ENCODE data around the gene FHAD1.

The FHAD1 gene

GRCh38 chr1:15328351-15329103 lies 81.5 kb downstream of the FHAD1 start:
- DNase-seq: peak; percentile 60

- DNase-seq: no peak
These were observed 82.2 kb downstream of the FHAD1 start for GRCh38 chr1:15329104-15329820.

GRCh38 chr1:15330028-15330427 lies 83.0 kb downstream of the FHAD1 start:
- no peak for DNase-seq

GRCh38 chr1:15331180-15331579 lies 84.2 kb downstream of the FHAD1 start:
- no peak for DNase-seq

- no peak for DNase-seq
These were observed 84.7 kb downstream of the FHAD1 start for GRCh38 chr1:15331734-15332133.

- DNase-seq: no peak
These were observed 85.5 kb downstream of the FHAD1 start for GRCh38 chr1:15332525-15332924.

- DNase-seq: no peak
These were observed 86.1 kb downstream of the FHAD1 start for GRCh38 chr1:15332952-15333715.

- DNase-seq: no peak
These were observed 88.0 kb downstream of the FHAD1 start for GRCh38 chr1:15334995-15335394.

GRCh38 chr1:15336866-15337265 lies 89.8 kb downstream of the FHAD1 start:
- DNase-seq: no peak

- DNase-seq: peak; percentile 74
These were observed 90.8 kb downstream of the FHAD1 start for GRCh38 chr1:15337656-15338402.

GRCh38 chr1:15339570-15339969 lies 92.5 kb downstream of the FHAD1 start:
- DNase-seq: no peak

GRCh38 chr1:15341228-15341627 lies 94.2 kb downstream of the FHAD1 start:
- DNase-seq: no peak

- peak; percentile 60 for DNase-seq
These were observed 94.8 kb downstream of the FHAD1 start for GRCh38 chr1:15341634-15342407.

- DNase-seq: no peak
These were observed 95.5 kb downstream of the FHAD1 start for GRCh38 chr1:15342408-15342967.

GRCh38 chr1:15343099-15343498 lies 96.1 kb downstream of the FHAD1 start:
- no peak for DNase-seq

- DNase-seq: peak; percentile 56
These were observed 96.7 kb downstream of the FHAD1 start for GRCh38 chr1:15343729-15344128.

GRCh38 chr1:15344380-15344779 lies 97.4 kb downstream of the FHAD1 start:
- DNase-seq: no peak

- DNase-seq: no peak
These were observed 98.0 kb downstream of the FHAD1 start for GRCh38 chr1:15344800-15345704.

GRCh38 chr1:15345705-15346345 lies 98.8 kb downstream of the FHAD1 start:
- DNase-seq: no peak
